Activated CD4-positive, CD25-positive, alpha-beta regulatory T cell (primary cell): ENCODE results near the gene APBA2.

ENCODE experiments used
- DNase-seq, 4 experiments: peaks; one replicate each; lab custom pipeline; 2025; lab: John Stamatoyannopoulos, UW

The APBA2 gene

DNA sequence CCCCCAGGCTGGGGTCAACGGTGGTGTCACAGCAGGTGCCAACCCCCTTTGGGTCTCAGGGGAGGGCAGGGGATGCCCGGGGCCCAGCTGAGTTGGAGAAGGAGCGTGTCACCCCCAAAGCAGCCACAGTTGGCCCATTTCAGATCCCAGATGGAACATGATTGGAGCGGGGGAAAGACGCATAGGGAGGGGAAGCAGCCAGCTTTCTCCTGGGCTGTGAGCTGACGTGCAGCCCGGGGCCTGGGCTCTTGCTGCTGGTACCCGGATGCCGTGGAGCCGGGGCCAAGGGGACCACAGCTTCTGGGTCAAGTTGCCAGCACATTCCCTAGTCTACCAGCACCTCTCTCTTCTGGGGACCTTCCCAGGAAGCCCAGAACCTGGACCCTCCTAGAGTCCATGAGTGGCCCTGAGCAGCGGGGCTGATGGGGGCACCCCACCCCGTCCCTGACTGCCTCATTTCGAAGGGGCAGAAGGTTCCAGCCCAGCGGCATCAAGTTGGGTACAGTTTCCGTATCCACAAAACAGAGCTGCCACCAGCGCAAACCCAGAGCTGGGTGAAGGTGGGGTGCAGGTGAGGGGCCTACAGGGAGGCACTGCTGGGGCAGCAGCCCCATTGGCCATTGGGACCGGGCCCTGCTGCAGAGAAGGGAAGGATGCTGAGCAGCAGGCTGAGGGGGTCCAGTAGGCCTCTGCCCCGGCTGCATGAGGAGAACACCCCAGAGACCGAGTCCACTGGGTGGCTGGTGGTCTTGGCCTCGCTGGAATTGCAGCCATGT lies 235.0 kb downstream of the APBA2 start:
- no peak for DNase-seq

GRCh38 chr15:29121369-29121656 lies 235.5 kb downstream of the APBA2 start:
- DNase-seq = no peak

GRCh38 chr15:29121907-29122306 lies 236.1 kb downstream of the APBA2 start:
- DNase-seq = no peak

DNA sequence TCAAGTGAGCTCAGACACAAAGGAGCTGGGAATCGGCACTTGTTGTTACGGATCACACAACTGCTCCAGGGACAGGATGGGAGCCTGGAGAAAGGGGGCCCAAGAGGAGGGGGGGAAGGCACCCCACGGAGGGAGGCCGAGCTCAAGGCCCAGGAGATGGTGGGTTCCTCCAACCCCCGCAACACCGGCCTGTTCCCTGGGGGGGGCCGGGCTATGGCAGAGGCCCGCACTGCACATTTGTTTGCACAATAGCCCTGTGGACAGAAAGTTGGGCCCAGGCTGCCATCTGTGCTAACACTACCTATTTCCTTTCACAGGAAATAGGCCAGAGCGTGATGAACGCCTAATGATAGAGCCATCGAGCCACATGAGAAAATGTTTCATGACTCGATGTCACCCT lies 236.7 kb downstream of the APBA2 start:
- no peak for DNase-seq

GRCh38 chr15:29123171-29123570 lies 237.4 kb downstream of the APBA2 start:
- no peak for DNase-seq

DNA sequence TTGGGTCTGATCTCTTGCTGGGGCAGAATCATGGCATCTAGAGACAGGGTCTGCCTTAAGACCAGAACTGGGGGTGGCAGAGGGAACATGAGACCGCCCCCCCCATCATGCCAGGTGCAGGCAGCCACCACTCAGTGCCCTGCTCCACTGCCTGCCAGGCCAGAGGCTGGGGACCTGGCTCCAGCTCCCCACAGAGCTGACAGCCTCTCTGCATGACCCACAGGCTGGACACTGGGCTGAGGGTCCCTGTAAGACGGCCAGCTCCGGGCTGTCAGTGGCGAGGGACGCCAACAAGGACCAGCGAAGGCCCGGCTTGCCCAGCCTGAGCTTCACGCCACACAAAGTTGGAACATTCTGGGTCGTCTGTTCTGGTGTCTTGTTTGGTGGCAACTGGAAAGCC lies 238.2 kb downstream of the APBA2 start:
- no peak for DNase-seq

DNA sequence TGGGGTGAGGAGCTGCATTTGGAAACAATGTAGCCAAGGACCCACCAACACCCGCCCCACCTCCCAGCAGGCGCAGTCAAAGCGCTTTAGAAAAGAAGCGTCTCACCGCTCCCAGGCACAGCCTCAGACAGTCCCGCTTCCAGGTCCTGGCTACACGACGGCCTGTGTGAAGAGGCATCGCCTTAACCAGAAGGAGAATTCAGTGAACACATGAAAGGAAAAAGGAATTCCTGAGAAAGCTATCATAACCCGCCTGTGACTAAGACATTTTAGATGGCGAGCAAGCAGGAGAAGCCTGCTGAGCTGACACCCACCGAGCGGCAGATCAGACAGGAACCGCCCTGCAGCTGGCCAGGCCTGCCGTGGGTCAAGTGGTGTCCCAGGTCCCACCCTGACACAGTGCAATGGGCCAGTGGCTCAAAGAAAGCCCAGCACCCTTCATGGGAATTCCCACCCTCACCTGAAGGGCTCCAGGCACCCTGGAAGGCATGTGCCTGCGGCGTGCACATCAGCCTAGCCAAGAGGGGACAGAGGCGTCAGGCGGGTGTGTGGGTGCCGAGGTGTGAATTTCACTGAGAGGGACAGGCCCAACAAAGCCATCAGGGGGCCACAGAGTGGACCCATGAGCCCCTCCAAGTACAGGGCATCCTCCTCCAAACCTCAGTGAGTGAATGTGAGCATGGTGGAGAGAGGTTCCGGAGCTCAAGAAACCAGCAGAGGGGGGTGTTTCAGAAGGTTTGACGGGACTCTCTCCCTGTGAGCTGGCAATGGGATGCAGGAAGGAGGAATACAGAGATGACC lies 239.0 kb downstream of the APBA2 start:
- DNase-seq = no peak

DNA sequence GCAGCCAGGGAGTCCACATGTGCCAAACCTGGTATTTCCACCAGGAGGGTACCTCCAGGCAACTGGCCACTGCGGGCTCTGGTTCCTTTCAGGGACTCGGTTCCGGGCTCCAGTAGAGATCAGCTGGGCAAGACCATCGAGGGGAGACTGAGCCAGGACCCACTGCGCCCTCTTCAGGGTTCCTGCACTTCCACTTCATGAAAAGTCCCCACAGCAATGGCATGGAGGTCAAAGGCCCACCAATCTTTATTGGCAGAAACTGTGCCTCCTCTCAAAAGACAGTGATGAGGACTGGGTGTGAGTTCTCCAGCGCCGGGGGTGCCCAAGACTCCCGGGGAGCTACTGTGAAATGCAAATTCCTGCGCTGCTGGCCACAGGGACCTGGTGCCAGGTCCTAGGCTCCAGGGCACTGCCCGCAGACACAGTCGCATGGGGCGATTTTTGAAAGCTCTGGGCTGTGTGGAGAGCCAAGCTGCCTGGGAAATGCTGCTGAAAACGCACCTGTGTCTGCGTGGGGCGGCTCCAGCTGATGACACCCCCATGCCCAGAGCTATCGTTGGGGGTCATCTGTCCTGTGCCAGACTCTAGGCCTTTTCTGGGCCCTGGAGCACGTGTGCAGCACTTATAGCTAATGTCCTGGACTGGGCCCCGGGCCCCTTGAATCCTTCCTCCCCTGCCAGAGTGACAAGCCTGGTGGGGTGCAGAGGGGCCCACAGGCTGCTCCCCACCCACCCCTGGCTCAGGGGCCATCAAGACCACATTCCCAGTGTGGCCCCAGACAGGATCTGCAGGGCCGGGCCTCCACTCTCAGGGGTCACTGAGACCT lies 239.8 kb downstream of the APBA2 start:
- DNase-seq = no peak

- no peak for DNase-seq
These were observed 240.4 kb downstream of the APBA2 start for GRCh38 chr15:29126208-29126536.

DNA sequence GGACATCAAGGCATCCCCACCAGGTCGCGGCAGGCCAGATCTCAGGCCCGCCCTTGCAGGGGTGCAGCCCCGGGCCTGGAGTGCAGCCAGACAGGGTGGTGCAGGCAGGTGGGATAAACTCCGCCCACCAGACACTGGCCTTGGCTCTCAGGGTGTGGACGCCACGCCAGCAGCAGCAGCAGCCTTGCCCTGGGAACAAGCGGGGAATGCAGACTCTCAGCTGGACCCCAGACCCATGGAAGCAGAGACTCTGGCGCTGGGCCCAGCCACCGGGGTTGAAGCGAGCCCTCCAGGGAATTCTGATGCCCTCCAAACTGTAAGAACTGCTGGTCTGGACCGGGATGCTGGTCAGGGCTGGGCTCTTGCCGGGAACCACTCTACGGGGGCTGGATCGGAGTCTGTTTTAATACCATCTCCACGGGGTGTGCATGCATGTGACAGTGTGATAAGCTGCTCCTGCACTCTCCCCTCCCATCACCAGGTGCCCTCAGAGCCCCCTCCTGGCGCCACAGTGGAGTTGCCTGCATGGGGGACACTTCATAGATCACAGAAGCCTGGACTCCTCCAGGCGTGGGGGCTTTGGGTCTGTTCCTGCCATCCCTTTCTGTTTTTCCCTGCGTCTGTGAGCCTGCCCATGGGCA lies 241.2 kb downstream of the APBA2 start:
- DNase-seq = no peak

- no peak for DNase-seq
These were observed 242.0 kb downstream of the APBA2 start for GRCh38 chr15:29127506-29128430.

- no peak for DNase-seq
These were observed 242.9 kb downstream of the APBA2 start for GRCh38 chr15:29128671-29129070.

DNA sequence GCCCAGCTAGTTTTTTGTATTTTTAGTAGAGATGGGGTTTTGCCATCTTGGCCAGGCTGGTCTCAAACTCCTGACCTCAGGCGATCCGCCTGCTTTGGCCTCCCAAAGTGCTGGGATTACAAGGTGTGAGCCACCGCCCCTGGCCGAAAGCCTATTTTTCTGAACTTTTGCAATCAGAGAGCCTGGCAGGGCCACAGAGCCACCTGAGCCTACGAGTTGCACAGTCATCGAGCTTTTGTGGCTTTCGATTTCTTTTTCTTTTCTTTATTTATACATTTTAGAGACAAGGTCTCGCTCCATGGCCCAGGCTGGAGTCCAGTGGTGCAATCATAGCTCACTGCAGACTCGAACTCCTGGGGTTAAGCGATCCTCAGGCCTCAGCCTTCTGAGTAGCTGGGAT lies 243.4 kb downstream of the APBA2 start:
- DNase-seq = no peak

DNA sequence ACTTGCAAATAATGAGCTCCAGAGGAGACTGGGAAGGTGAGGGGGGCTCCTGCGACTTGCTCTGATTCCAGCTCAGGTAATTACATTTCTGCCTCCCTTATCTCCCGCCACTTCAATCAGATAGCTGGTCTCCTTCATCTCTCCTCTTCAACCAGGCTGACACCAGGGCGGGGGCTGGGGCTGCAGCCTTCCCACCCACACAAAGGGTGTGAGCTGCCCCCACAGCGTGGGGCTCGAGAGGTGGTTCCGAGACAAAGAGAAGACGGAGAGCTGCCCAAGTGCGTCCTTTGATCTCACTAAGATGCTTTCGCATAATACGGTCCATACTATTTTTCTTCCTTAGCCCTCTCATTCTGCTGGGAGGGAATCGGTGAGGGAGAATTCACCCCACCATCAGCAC lies 244.2 kb downstream of the APBA2 start:
- DNase-seq = no peak

DNA sequence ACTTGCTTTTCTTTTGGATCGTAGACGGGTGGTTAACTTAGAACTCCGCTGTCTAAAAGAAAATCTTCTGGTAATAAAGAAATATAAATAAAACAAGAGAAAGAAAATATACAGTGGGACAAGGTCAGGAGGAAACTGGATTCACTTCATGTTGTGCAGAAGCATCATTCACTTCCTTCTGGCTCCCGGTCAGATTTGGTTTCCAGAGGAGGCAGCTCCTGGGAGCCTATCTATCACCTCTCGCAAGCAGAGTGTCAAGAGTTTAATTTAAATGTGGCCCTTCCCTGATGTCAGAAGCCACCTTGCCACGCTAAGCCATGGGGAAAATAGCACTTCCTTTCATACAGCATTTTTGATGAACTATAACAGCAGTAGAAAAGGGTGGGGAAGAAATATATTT lies 244.7 kb downstream of the APBA2 start:
- no peak for DNase-seq

- no peak for DNase-seq
These were observed 245.4 kb downstream of the APBA2 start for GRCh38 chr15:29130951-29131839.

- DNase-seq = no peak
These were observed 246.2 kb downstream of the APBA2 start for GRCh38 chr15:29131840-29132420.

GRCh38 chr15:29132735-29133181 lies 247.0 kb downstream of the APBA2 start:
- no peak for DNase-seq

DNA sequence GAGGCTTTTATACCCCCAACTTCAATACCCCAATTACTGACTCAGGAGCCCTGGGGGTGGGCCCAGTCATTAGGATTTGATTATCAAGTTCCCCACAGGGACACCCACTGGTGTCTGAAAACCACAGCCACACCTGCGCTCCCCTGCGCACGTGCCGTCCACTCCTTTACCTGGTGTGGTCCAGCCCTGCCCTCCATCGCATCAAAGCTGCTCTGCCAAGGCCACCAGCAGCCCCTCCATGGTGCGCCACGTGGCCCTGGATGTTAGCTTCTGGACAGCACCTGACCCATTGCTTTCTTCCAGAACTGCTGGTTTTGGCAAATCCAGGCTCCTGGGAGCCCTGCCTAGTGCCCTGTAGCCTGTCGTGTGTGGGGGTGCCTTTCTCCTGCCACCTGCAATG lies 247.5 kb downstream of the APBA2 start:
- no peak for DNase-seq

GRCh38 chr15:29133791-29134190 lies 248.0 kb downstream of the APBA2 start:
- DNase-seq = no peak
